Raji (cell line): ENCODE data around the gene IL17REL.
A peak's percentile ranks its signal among the peaks of the same experiment; 100 is the strongest.

Source experiments
- POLR2A ChIP-seq: IDR thresholded peaks from 2 replicates; pipeline ENCODE4 v1.6.1; 2011; ENCODE audit warnings: low read depth, low read length, control low read depth; ENCODE audit not compliant: insufficient read depth

Gene IL17REL

DNA sequence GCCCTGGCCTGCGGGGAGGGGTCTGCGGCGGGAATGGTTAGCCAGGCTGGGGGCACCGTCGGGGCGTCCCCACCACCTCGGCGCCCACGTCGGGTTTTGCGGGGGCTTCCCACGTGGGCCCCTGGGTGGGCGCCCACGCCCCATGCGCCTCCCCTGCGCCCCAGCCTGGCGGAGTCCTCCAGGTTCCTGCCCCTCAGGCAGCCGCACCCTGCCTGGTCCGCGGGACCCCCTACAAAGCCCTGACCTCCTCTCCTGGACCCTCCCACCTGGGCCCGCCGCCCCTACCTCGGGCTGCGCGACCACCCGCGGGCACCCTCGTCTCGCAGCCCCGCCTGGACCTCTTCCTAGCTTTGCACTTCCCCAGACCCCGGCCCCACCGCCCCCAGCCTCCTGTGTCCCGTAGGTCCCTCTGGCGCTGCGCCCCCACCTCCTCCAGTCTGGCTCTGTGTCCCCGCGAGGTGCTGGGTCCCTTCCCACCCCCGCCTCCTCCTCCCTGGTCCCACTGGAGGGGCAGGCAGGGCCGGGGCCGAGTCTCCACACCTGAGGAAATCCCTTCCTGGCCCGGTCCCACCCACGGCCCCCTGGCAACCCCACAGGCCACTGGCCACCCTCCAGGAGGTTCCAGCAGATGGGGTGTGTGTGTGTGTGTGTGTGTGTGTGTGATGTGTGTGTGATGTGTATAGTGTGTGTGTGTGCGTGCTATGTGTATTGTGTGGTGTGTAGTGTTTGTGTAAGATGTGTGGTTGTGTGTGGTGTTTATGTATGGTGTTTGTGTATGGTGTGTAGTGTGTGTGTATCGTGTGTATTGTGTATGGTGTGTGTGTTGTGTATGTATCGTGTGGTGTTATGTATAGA is 40.2 kb downstream of the IL17REL start:
- TF ChIP-seq POLR2A: no peak

DNA sequence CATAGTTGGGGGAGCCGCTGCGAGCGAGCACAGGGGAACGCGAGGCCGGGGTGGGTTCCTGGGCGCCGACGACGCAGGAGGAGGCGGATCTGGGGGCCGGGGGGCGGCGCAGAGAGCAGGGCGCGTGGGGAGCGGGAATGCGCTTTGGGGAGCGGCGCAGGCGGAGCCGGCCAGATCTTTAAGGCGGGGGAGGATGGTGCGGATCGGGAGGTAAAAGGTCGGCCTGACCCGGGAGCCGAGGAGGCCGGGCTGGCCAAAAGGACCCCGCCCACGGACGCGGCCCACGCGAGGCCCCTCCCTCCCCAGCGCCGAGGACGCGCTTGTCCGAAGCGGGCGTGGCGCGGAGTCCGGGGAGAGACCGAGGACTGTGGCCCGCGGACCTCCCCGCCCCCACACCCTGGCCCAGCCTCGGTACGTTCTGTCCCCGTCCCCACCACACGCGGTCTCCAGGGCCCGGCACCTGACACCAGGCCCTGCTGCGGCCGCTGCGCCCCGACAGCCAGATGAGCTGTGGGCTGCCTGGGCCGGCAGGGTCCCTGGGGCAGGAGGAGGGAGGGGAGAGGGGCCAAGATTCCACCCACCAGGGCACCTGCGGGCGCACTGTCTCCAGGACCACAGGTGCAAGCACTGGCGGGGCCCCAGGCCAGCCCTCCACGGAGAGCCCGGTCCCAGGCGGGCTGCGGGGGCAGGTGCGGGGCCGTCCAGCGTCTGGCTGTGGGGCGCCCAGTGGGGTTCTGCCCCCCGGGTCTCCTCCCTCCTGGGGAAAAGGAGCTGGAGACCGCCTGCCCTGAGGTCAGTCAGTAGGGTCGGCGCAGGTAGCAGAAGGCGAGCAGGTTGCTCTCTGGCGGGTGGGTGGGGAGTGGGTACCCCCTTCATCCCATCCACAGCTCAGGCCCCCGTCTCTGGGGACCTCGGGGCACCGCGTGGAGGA is 41.1 kb downstream of the IL17REL start:
- TF ChIP-seq POLR2A: no peak; the same call in 1 of the 2 replicates

DNA sequence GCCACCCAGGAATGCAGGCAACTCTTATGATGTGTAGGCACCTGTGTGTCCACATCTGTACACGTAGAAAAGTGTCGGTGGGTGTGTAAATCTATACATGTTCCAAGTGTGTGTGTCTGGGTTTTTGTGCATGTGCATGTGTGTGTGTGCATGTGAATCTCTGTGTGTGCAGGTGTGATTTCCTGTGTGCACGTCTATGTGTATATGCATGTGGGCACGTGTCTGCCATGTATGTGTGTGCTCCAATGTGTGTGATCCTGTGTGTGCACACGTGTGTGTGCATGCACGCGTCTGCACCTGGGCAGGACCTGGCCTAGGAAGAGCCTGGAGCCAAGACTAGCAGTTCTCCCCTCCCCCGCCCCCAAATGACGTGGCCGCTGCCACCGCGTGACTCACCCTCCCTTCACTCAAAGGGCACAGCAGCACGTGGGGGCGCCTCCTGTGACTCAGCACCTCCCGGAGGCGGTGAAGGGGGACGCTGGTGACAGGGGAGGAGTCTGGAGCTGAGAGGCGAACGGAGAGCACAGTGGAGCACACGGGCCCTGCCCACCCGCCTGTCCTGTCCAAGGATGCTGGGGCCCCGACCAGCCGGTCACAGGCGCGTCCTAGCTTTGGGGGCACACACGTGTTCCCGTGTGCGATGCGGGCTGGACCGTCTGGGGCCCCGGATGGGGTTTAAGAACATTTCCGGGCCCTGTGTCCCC is 41.9 kb downstream of the IL17REL start:
- peak; percentile 80 for TF ChIP-seq POLR2A

DNA sequence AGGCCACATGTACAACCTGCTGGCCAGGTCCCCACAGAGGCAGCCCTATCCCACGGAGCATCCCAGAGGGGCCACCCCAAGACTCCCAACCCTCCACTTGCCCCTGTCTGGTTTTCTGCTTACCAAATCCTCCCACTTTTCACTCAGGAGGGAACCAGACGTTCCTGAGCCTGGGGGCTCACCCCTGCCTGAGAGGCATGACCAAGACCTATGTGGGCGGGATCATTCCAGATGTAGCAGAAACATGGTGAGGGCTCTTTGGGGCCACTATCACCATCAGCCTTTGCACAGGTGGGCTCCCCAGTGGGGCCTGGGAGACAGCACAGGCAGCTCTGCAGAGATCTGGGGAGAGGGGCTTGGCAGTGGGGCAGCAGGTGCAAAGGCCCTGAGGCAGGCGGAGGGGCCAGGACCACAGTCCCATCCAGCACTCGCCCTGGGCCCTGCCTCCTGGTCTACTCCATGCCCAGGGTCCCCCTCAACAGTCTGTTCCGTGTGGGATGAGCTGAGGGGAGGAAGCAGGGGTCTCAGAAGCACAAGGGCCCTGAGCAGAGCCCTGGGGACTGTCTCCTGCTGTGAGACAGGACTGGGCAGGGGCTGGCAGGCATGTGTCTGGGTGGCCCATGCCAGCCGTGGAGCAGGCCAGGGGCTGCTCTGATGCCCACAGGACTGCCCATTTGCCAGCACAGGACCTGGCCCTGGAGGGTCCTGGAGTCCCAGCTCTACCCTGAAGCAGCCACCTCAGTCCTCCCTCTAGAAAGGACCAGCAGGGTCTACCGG is 42.6 kb downstream of the IL17REL start:
- no peak for TF ChIP-seq POLR2A

DNA sequence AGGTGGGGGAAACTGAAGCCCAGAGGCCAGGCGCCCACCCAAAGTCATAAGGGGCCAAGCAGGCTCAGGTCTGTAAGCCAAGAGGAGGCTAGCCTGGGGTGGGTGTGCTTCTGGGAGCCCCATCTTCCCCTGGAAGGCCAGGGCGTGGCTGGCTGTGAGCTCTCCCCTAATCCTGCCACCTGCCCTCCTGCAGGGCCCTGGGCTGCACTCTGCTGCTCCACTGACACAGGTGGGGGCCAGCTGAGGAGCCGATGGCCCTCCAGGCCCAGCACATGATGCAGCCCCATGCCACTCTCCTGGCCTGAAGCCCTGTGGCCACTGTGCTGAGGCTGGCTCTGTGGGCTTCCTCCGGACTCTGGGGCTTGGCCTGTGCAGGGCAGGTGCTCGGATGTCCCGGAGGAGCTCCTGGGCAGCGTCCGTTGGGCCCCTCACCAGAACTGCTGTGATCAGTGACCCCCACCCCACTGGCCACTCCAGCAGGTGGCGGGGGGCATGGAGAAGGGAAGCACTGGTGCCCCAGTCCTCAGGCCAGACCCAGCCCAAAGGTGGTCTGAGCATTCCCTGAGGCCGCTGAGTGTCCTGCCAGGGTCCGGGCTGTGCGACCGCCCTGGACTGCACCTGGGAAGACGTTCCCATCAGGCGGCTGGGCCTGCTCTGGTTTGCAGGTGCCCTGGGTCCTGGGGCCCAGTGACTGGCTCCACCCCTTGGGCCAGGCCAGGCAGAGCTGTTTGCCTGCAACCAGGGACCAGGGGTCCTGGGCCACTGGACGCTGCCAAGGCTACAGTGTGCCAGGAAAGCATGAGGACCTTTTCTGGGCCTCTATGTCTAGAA is 43.5 kb downstream of the IL17REL start:
- no peak for TF ChIP-seq POLR2A

DNA sequence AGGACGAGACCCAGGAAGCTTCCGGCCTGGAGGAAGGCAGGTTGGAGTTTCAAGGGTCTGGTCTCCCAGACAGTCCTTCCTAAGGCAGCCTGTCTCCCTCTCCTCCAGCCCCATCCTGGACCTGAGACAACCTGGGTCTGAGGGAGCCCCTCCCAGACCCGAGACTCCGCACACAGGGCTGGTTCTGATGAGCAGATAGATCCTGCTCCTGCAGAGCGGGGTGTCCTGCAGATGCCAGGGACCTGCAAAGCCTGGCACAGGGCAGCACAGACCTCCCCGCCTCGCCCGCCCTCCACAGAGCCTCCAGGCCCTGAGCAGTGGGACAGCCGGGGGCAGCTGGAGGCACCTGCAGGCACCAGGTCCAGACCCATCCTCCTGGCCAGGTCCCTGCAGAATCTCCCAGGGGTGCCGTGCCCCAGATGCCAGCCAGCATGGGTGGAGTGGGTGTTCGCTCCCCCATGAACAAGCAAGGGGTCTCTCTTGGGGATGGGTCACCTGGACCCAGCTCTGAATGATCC is 44.2 kb downstream of the IL17REL start:
- TF ChIP-seq POLR2A: no peak

DNA sequence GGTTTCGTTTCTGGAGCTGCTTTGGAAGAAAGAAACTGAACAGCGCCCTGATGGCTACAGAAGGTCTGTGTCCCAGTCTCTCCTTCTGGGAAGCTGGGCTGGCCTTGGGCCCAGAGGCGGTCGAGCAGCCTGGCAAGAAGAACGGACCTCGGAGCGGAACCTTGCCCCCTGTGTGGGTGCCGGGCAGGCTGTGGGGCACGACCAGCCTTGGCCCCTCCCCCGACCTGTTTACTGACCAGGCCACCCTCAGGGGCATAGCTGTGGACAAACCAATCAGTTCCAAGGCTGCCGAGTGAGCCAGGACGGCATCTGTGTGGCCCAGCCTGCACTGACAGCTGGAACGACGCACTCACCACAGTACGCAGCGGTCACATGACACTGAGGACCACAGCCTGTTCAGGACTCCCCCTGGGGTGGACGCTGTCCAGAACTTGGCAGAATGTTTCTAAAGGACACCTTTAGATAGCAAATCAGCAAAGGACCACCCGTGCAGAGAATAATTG is 44.8 kb downstream of the IL17REL start:
- TF ChIP-seq POLR2A: no peak

DNA sequence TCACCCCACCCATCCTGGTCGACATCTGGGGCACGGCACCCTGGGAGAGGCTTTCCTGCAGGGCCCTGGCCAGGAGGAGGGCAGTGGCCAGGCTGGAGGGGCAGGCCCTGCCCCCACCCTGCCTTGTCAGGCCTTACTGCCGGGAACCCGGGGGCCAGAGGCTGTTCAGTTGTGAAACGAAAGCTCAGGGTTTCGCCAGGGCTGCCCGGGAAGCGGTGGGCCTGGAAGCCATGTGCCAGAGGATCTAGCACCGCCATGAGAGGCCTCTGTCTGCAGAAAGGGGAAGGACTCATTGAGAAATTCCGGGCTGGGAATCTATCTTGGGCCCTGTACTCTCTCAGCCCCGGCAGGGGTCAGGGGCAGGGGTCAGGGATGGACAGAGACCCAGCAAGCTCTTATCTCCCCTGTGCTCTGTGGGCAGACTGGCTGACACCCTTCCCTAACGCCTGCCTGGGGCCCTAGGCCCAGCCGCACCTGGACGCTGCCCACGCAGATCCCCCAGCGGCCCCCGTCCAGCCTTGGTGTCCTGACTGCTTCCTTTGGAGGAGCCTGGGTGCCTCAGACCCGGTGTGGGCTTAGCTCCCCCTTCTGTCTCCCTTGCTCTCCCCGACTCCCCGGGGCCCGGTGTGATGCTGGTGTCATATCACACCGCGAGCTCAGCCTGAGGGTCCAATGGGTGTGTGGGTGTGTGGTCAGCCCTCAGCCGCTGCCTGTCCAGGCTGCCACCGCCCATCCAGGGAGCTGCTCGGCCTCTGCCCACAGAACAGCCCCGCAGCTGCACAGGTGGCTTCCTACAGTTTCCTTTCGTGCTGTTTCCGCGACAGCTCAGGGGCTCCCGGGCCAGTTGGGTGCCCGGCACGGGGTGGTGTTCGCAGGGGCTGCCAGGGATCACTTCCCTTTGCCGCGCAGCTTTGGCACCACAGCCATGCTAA is 45.5 kb downstream of the IL17REL start:
- TF ChIP-seq POLR2A: no peak

DNA sequence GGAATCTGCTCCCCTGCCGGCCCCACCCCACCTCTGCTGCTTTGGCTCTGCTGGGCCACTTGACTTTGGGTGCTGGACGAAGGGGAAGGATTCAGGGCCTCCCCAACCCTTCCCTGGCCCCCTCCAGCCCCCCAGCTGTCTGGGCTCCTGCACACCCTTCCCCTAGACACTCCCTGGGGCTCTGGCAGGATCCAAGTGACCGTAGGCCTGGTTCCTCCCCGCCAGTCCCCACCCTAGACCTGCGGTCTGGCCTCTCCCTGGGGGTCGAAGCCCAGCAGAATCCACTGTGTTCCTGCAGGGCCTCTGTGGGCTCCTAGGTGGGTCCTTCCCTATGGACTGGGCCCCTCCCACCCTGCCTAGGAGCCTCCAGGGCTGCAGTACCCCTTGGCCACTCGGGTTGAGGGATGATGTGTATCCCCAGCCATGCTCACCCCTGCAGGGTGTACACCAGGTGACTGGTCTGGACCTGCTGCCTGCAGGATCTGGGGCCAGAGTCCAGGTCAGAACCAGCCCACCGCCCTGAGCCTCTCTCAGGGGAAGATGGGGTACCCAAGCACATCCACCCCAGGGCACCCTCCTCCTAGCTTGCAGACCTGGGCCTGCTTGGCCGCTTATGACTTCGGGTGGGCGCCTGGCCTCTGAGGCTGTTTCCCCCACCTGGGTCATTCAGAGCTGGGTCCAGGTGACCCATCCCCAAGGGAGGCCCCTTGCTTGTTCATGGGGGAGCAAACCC is 46.4 kb downstream of the IL17REL start:
- no peak for TF ChIP-seq POLR2A

DNA sequence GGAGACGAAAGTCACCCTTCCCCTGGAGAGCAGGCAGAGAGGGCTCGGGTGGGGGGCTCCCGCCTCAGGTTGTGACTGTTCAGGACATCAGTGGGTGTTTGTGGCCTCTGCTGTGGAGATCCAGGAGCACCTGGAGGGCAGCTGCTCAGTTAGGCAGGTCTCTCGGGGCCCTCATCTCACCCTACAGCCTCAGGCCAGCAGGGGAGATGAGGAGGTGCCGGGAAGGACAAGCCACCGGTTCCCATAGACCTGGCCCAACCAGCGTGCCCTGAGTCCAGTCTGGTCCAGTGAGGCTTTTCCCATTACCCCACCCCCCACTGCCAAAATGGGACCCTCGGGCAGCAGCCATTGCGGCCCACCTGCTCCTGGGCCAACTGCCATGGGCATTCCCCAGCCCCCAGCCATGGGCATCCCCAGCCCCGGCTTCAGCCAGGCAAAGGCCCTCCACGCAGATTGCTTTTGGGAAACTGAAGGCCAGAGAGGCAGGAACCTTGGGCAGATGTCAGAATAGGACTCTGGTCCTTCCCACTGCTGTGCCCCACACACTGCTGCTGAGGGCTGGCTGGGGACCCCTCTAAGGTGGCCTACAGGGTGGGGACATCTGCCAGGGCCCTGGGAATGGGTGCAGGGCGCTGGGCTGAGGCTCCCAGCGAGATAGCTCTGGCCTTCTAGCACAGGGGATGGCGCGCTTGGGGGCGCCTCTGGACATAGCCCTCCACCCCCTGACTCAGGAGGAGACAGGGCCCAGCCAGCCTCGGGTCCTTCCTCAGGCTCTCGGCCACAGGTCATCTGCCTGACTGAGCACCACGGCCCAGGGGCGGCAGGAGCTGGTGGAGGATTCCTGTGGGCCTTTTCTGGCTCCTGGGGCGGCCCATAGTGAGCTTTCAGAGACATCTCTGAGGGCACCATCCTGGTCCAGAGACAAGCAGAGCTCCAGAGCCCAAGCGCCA is 47.2 kb downstream of the IL17REL start:
- TF ChIP-seq POLR2A: no peak
